GM19397 (cell line): Measurements from ENCODE around the gene DLGAP4.

ENCODE experiments used
- ATAC-seq: cut with Tn5 transposase; IDR thresholded peaks from one replicate; pipeline ENCODE4 v1.9.1; 2021; ENCODE audit warnings: mild to moderate bottlenecking, moderate library complexity; ENCODE audit not compliant: unreplicated experiment

Gene DLGAP4, protein sequence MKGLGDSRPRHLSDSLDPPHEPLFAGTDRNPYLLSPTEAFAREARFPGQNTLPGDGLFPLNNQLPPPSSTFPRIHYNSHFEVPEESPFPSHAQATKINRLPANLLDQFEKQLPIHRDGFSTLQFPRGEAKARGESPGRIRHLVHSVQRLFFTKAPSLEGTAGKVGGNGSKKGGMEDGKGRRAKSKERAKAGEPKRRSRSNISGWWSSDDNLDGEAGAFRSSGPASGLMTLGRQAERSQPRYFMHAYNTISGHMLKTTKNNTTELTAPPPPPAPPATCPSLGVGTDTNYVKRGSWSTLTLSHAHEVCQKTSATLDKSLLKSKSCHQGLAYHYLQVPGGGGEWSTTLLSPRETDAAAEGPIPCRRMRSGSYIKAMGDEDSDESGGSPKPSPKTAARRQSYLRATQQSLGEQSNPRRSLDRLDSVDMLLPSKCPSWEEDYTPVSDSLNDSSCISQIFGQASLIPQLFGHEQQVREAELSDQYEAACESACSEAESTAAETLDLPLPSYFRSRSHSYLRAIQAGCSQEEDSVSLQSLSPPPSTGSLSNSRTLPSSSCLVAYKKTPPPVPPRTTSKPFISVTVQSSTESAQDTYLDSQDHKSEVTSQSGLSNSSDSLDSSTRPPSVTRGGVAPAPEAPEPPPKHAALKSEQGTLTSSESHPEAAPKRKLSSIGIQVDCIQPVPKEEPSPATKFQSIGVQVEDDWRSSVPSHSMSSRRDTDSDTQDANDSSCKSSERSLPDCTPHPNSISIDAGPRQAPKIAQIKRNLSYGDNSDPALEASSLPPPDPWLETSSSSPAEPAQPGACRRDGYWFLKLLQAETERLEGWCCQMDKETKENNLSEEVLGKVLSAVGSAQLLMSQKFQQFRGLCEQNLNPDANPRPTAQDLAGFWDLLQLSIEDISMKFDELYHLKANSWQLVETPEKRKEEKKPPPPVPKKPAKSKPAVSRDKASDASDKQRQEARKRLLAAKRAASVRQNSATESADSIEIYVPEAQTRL

DNA sequence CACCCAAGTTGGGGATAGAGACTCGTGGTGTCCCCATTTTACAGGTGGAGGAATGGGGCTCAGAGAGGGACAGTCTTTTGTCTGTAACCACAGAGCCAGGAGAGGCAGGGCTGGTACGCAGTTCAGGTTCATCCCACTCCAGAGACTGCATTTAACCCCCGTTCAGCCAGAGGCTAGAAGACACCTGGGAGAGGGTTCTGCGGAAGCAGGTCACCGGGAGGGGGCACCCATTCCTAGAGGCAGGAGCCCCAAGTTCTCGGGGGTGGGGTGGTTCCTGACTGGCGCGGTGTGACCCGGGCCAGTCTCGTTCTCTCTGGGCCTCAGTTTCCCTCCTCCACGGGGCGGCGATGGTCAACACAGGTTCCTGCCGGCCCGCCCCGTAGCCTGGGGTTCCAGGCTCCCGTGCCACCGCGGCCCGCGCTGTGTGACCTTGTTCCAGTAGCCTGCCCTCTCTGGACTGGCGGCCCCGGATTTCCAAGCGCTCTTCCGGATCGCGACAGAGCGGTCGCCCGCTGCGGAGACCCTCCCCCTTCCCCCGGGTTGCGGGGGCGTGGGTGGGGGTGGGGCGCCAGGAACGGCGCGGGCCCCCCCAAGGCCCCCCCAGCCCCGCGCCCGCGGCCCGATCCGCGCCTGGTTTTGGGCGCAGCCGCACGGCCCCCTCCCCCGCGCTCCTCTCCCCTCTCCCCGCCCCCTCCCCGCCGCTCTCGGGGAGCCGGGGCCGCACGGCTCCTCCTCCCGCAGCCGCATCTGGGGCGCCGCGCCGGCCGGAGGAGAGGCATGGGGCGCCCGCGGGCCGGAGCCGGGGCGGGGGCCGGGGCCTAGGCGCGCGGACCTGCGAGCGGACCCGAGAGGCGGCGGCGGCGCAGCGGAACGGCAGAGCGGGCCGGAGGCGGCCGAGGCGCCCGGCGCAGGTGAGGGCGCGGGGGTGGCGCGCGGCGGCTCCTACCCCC, at the start of gene DLGAP4:
DLGAP4 (plus strand) TSS at position 738 of the 950 bp plus-strand sequence. CDS start 125,379 bp downstream, outside the sequence.
- ATAC-seq, result no peak

DNA sequence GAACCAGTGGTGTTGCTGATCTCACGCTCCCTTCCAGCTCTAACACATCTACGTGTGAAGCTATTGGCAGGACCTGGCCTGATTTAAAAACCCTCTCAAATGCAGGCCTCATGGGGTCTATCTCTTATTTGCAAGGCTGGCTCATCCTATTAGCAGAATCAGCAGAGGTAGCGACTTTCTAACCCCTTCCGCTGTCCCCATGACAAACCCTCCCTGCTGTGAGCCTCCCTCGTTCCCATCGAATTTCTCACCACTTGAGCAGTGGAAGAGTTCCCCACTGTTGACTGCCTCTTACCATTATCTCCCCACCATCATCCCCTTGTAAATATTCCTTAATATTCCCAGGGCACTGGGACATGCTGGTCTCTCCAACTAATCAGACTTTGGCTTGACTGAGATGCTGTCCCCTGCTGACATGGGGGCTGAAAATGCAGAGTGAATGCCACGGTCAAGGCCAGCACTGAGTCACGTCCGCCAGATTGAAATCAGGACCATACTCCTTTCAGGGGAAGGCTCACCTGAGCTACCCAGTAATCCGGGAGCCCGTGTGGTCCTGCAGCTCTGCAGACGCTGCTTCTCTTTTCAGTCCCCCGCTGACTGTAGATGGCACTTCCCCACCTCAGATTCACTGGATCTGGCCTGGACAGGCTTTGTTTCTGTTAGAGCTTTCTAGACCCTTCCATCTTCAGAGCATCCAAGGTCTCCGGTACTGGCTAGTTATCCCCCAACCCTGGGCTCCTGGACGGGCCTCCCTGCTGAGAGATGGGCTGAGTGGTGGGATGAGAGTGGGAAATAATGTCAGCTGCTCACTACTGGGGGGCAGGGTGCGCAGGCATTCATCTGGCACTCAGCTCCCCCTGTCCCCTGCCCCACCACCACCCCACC, 46.7 kb upstream of the DLGAP4 start:
- ATAC-seq, result no peak

DNA sequence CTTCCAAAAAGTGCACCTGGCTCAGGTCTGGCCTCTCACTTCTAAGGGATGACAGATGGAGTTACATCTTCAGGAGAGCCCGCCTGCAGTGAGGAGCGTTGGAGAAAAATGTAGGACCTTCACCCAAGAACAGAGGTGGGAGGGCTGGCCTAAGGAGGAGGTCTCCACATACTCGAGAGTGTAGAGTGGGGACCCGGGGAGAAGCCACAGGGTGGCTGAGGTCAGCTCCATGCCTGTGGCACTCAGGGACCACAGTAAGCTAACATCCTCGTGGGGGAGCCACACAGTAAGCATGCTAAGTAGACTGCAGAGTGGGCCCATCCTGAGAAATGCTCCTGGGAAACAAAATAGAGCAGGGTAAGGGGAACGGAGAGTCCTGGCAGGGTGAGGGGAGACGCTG, 45.8 kb upstream of the DLGAP4 start:
- ATAC-seq, result no peak

DNA sequence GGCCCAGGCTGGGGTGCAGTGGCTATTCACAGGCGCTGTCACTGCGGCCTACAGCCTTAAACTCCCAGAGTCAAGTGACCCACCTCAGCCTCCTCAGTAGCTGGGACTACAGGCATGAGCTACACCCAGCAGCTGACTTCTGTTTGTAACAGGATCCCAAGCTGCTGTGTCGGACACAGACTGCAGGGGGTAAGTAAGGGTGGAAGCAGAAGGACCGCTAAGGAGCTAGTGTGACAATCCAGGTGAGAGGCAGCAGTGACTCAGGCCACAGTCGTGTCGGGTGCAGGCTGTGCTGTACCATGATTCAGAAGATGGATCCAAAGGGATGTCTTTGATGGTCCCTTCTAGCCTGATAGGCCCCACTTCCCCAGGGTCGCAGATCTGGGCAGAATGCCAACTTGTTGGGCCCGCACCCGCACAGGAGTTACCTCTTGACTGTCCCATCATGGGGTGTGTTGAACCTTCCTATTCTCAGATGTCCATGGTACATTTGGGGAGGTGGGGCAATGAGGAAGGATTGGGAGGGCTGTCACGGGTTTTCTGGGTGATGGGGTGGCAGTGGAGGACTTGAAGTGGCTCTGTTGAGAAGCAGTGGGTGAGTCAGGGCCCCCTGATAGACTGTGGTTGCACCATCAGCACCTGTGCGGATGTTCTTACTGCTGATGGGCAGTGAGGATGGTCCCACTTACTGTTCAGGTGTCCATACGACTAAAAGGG, 44.6 kb upstream of the DLGAP4 start:
- no peak for ATAC-seq

DNA sequence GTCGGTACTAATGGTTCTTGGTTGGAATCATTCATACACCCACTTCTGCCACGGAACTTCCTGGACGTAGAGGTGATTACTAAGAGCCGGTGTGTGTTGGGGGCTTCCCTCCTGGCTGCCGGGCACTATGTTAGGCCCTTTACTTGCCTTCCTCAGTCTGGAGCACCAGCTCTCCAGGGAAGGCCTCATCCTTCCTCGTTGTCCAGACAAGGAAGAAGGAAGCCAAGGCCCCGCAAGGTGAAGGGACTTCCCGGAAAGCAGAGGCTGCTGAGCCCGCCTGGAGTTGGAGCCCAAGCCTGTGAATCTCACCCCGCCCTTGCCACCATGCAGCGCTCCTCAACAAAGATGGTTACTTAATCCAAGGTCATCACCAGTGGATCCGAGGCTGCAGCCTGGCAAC, 43.7 kb upstream of the DLGAP4 start:
- no peak for ATAC-seq

GRCh38 chr20:36264426-36265246, 41.5 kb upstream of the DLGAP4 start:
- ATAC-seq, result no peak

- no peak for ATAC-seq
These were observed 40.0 kb upstream of the DLGAP4 start for GRCh38 chr20:36266189-36266588.

- ATAC-seq, result no peak
These were observed 38.3 kb upstream of the DLGAP4 start for GRCh38 chr20:36267605-36268381.

GRCh38 chr20:36268440-36269342, 37.4 kb upstream of the DLGAP4 start:
- no peak for ATAC-seq

GRCh38 chr20:36269507-36269906, 36.6 kb upstream of the DLGAP4 start:
- no peak for ATAC-seq

DNA sequence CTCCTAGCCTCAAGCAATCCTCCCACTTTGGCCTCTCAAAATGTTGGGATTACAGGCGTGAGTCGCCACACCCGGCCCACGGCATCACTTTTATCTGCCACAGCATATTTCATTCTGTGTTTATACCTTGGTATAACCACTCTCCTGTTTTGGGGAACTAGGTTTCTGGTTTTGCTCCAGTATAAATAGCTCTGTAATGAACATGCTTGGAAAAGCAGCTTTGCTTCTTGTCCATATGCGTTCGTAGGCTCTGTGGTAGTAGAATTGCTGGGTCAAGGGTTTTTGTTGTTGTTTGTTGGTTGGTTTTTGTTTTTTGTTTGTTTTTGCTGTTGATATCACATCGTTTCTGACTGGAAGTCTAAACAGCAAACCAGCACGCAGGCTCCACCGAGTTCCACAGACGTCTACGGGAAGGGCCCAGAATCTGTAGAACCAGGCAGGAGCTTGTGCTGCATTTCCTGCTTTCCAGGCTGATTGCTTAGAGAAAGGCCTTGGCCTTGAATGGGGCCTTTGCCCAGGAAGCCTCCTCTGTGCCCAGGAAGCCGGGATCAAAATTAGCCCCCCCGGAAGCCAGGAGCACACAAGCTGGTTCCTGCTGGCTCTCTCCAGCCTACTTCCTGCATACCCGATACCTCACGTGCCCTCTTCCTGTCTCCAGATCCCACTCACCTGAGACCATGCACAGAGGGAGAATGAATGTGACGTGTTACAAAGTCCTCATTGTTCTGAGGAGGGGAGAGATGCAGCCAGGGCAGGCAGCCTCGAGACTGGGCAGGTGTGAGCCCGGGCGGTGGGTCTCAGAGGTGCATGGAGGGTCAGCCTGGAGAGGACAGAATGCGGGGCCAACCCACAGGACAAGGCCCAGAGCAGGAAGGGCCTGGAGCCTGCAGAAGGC, 35.1 kb upstream of the DLGAP4 start:
- no peak for ATAC-seq

DNA sequence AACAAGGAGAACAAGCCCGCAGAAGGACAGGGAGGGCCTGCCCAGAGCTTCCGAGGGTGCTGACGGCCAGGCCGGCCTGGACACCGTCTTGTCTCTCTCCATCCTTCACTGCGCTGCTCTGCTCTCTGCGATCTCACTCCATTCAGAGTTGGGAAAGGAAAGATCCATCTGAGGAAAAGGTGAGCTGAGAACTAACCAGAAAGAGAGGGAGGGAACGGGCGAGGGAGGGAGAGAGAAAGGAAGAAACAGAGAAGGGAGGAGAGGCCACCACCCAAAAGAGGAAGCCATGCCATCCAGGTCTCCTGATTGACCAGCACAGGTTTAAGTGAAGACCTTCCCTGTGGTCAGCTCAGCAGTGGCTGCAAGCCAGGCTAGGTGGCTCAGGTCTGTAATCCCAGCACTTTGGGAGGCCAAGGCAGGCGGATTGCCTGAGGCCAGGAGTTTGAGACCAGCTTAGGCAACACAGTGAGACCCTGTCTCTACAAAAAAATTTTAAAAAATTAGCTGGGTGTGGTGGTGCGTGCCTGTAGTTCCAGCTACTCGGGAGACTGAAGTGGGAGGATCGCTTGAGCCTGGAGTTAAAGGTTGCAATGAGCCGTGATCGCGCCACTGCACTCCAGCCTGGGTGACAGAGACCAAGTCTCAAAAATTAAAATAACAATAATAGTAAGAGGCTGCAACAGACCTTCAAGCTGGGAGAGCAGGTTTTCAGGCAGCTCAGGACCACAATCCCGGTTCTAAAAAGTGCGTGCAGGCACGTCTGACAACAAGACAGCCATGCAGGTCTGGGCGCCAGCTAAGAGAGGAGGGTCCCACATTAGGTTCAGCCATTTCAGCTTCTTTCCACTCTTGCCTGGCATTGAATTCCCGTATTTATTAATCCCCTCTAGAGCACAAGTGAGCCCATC, 34.2 kb upstream of the DLGAP4 start:
- no peak for ATAC-seq

DNA sequence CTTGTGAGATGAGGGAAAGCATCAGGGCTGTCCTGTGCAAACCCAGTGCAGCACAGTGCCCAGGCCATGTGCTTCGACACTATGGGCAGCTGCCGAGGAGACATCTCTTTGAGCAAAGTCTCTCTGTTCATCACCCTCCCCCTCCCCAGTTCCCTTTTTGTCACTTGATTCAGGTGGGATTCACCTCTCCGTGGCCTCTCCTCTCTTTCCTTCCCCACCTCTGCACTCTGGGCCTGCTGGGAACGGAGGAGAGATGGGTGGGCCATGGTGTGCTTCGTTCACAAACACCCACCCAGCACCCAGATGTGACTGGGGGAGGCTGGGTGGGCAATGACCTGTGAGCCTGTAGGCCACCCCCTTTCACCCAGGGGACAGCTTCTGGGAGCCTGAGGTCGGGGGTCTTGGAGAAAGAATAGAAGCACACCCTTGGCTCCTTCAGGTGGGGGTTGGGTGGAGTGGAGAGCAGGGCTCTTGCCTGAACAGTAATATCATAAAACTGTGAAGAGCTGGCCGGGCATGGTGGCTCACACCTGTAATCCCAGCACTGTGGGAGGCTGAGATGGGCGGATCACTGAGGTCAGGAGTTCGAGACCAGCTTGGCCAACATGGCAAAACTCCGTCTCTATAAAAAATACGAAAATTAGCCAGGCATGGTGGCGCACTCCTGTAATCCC, 33.5 kb upstream of the DLGAP4 start:
- ATAC-seq, result no peak
